Spleen (tissue), 11 donors: Measurements from ENCODE around the gene TNFRSF21. TPM values are rescaled to one million over a fixed set of nuclear protein-coding genes. Genes with fewer than 3 reads are reported as not detected.

Experiments used
- DNase-seq: peaks from one replicate; pipeline ENCODE4 v3.0.0-alpha.2; 2020
- H3K27ac ChIP-seq, 8 donors: fragments of 200-600 bp; sonication (generic) in 7 of 8; 1 replicate in 4 of 8; 2 replicates in 4 of 8; pipeline versions ENCODE4 v1.5.0 to v1.8.0; 2016 to 2021; ENCODE audit warnings: inconsistent platforms in 4 of 8, mild to moderate bottlenecking in 4 of 8, moderate library complexity in 1 of 8
- H3K27me3 ChIP-seq, 7 donors: fragments of 200-600 bp; sonication (generic) in 6 of 7; replicated peaks in 1 of 7; 1 replicate in 4 of 7; 2 replicates in 3 of 7; pipeline versions ENCODE4 v1.5.0 to v1.8.0; 2016 to 2021; ENCODE audit warnings: inconsistent platforms in 3 of 7, mild to moderate bottlenecking in 1 of 7
- H3K36me3 ChIP-seq, 6 donors: fragments of 200-600 bp; sonication (generic) in 5 of 6; 1 replicate in 4 of 6; 2 replicates in 2 of 6; pipeline versions ENCODE4 v1.5.0 to v1.8.0; 2016 to 2021; ENCODE audit warnings: inconsistent platforms in 2 of 6
- H3K4me1 ChIP-seq, 6 donors: fragments of 200-600 bp; sonication (generic) in 5 of 6; 1 replicate in 3 of 6; 2 replicates in 3 of 6; pipeline versions ENCODE4 v1.5.0 to v1.8.0; 2016 to 2021; ENCODE audit warnings: inconsistent platforms in 3 of 6
- H3K4me3 ChIP-seq, 8 donors: fragments of 200-600 bp; sonication (generic) in 7 of 8; 1 replicate in 4 of 8; 2 replicates in 4 of 8; pipeline versions ENCODE4 v1.5.0 to v1.8.0; 2016 to 2021; ENCODE audit warnings: inconsistent platforms in 4 of 8, mild to moderate bottlenecking in 4 of 8, moderate library complexity in 2 of 8
- H3K9me3 ChIP-seq, 8 donors: fragments of 200-600 bp; sonication (generic) in 7 of 8; 1 replicate in 4 of 8; 2 replicates in 4 of 8; pipeline versions ENCODE4 v1.5.0 to v1.8.0; 2016 to 2021; ENCODE audit warnings: inconsistent platforms in 4 of 8
- POLR2A ChIP-seq, 3 donors: fragments of 450-650 bp; IDR thresholded peaks; one replicate each; pipeline ENCODE4 v1.5.1; 2017; ENCODE audit warnings: antibody characterized with exemption in 3 of 3, mild to moderate bottlenecking in 1 of 3
- POLR2AphosphoS5 ChIP-seq, 3 donors: sonication (generic); formaldehyde crosslinking; IDR thresholded peaks; one replicate each; pipeline ENCODE4 v1.5.1; 2017; ENCODE audit warnings: antibody characterized with exemption in 3 of 3
- WGBS, 5 donors: extraction: QIAGEN DNeasy Blood & Tissue Kit in 3 of 5; methylation state at CpG; one replicate each; pipeline versions ENCODE4 v1.1.5 to v1.1.7; 2013 to 2018; 5-methylcytosine and 5-hydroxymethylcytosine counted together
- intact Hi-C: fragments of 100-400 bp; cut with DNase I; formaldehyde crosslinking; loops from one replicate; pipeline ENCODE4 v1.15.0; 2023; ENCODE audit warnings: low total_unique reads
- polyA plus RNA-seq, 3 donors: library from polyadenylated mRNA; stranded (reverse); fragments of 200-250 nt; gene quantifications; one replicate each; pipeline ENCODE4 v1.2.1, GENCODE V29; 2013
- total RNA-seq, 7 donors: library from RNA; depleted of rRNA in 3 of 7; stranded (reverse); fragments of >200 nt in 3 of 7; fragmentation: NEBNext Ultra II Directional in 4 of 7; extraction: Animal tissue kit (Norgen Biotek cat#: 25700) in 4 of 7; gene quantifications; one replicate each; pipeline versions ENCODE4 v1.1.0 to v1.2.1, GENCODE V29; 2016 to 2021
- TF ChIP-seq, protein P1 (sequence below), 11 experiments: fragments of 200-600 bp in 7 of 11; fragments of 450-650 bp in 4 of 11; sonication (generic) in 4 of 11; IDR thresholded peaks in 8 of 11; conservative IDR thresholded peaks in 3 of 11; 1 replicate in 7 of 11; 2 replicates in 4 of 11; pipeline versions ENCODE4 v1.4.0 to v1.8.0; 2016 to 2021; ENCODE audit warnings: antibody characterized with exemption in 11 of 11, inconsistent platforms in 4 of 11, mild to moderate bottlenecking in 1 of 11
- donor health status: healthy with polysubstance abuse.
- donor health status: DM: no; HTN: no; CAD: no; lungs with moderate emphysema.
- donor health status: DM: no; HTN: no; CAD: no.
- donor health status: Bipolar disorder and iron deficiency.
- donor health status: healthy.
- donor health status: DM: no; HTN: no; CAD: no.
- donor health status: DM: yes; HTN: yes; CAD: no.

Gene TNFRSF21
- total and polyA plus RNA-seq, 10 donors = 3.3 to 40.4 (median 23.0) TPM

DNA sequence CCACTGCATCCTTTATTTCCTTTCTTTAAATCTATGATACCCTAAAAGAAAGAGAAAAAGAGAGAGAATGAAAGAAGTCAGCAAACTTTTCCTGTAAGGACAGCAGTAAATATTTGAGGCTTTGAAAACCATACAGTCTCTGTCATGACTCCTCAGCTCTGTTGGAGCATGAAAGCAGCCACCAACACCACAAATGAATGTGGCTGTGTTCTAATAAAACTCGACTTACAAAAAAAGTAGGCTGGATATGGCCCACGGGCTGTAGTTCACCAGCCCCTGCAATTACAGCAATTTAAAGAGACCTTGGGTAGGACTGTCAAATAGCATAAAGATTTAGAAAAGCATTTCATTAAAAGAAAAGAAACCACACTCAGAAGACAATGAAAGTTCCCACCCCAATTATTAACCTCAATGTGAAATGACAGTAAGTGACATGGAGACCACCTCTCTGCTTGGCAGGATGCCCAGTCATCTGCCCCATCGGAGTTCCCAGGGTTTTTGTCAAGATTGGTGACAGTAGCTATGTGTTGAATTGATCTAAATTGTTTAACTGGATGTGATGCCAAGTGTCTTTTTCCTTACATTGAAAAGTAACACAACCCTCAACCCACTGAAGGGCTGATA is 50.9 kb downstream of the TNFRSF21 start:
- 49 to 69% (median 66%) methylated on average over 3 of the region's 3 CpGs for WGBS, 5 donors
- no peak for DNase-seq
- TF ChIP-seq, protein P1, sequence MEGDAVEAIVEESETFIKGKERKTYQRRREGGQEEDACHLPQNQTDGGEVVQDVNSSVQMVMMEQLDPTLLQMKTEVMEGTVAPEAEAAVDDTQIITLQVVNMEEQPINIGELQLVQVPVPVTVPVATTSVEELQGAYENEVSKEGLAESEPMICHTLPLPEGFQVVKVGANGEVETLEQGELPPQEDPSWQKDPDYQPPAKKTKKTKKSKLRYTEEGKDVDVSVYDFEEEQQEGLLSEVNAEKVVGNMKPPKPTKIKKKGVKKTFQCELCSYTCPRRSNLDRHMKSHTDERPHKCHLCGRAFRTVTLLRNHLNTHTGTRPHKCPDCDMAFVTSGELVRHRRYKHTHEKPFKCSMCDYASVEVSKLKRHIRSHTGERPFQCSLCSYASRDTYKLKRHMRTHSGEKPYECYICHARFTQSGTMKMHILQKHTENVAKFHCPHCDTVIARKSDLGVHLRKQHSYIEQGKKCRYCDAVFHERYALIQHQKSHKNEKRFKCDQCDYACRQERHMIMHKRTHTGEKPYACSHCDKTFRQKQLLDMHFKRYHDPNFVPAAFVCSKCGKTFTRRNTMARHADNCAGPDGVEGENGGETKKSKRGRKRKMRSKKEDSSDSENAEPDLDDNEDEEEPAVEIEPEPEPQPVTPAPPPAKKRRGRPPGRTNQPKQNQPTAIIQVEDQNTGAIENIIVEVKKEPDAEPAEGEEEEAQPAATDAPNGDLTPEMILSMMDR (IDR thresholded peaks at IDR 0.05 in 8 of 11, conservative IDR thresholded peaks at IDR 0.05 in 3 of 11) = no peak
- no peak for TF ChIP-seq POLR2A (IDR thresholded peaks at IDR 0.05)
- TF ChIP-seq POLR2AphosphoS5 (IDR thresholded peaks at IDR 0.05) = no peak
- no peaks in the 10 kb centered on the region for H3K27me3 ChIP-seq
- H3K4me1 ChIP-seq = no peaks in the 10 kb centered on the region
- intact Hi-C loops = no loop called here
- H3K9me3 ChIP-seq = no peaks in the 10 kb centered on the region
- no peaks in the 10 kb centered on the region for H3K36me3 ChIP-seq
- H3K27ac ChIP-seq = no peak overlapping the region
- no peak overlapping the region for H3K4me3 ChIP-seq

- H3K4me3 ChIP-seq = no peak overlapping the region
- no peaks in the 10 kb centered on the region for H3K4me1 ChIP-seq
- peaks cover 0 to 5% (median 0%) of the 10 kb centered on the region in 6 donors for H3K36me3 ChIP-seq
- H3K27me3 ChIP-seq = no peaks in the 10 kb centered on the region
- 86 to 96% (median 89%) methylated on average over 6 of the region's 6 CpGs for WGBS, 5 donors
- intact Hi-C loops = no loop called here
- H3K9me3 ChIP-seq = no peaks in the 10 kb centered on the region
- no peak overlapping the region for H3K27ac ChIP-seq
- TF ChIP-seq POLR2A (IDR thresholded peaks at IDR 0.05) = no peak
- TF ChIP-seq, protein P1 (IDR thresholded peaks at IDR 0.05 in 8 of 11, conservative IDR thresholded peaks at IDR 0.05 in 3 of 11) = no peak
- TF ChIP-seq POLR2AphosphoS5 (IDR thresholded peaks at IDR 0.05) = no peak
- DNase-seq = no peak
Measured at GRCh38 chr6:47256981-47257730, 52.5 kb downstream of the TNFRSF21 start.

- H3K4me3 ChIP-seq = no peak overlapping the region
- no peaks in the 10 kb centered on the region for H3K4me1 ChIP-seq
- WGBS, 5 donors = 84 to 95% (median 92%) methylated on average over 1 of the region's 1 CpG
- no peak overlapping the region for H3K27ac ChIP-seq
- TF ChIP-seq POLR2AphosphoS5 (IDR thresholded peaks at IDR 0.05) (no peak), POLR2A (IDR thresholded peaks at IDR 0.05) (no peak)
- TF ChIP-seq, protein P1 (IDR thresholded peaks at IDR 0.05 in 8 of 11, conservative IDR thresholded peaks at IDR 0.05 in 3 of 11) = no peak
- intact Hi-C loops = no loop called here
- no peak for DNase-seq
- H3K27me3 ChIP-seq = no peaks in the 10 kb centered on the region
- peaks cover 0 to 5% (median 0%) of the 10 kb centered on the region in 6 donors for H3K36me3 ChIP-seq
- no peaks in the 10 kb centered on the region for H3K9me3 ChIP-seq
Measured at GRCh38 chr6:47256361-47256760, 53.3 kb downstream of the TNFRSF21 start.

DNA sequence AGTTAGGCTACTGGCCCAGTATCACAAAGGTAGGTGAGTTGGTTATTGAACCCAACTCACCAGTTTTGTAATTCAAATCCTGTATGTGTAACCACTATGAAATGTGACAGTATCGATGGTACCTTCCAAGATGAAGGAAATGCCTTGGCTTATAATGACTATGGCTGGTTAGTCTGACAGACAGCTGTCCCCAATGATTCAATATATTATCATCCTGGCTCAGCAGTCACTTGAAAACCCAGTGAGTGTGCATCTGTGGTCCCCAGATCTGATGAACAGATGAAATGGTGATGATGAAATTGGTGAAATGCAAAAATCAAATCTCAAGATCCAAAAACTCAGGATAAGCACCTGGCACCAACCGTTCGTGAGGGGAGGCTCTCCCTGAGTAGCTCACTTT is 54.8 kb downstream of the TNFRSF21 start:
- H3K27ac ChIP-seq = no peak overlapping the region
- intact Hi-C loops = no loop called here

More for the DNA sequence above, 54.8 kb downstream of the TNFRSF21 start:
- Histone ChIP-seq H3K9me3 (no peaks in the 10 kb centered on the region), H3K4me1 (no peaks in the 10 kb centered on the region), H3K36me3 (peaks cover 0 to 5% (median 0%) of the 10 kb centered on the region in 6 donors), H3K27me3 (no peaks in the 10 kb centered on the region), H3K4me3 (no peak overlapping the region)
- 90 to 94% (median 92%) methylated on average over 3 of the region's 3 CpGs for WGBS, 5 donors
- DNase-seq = no peak
- no peak for TF ChIP-seq POLR2A (IDR thresholded peaks at IDR 0.05)
- TF ChIP-seq, protein P1 (IDR thresholded peaks at IDR 0.05 in 8 of 11, conservative IDR thresholded peaks at IDR 0.05 in 3 of 11) = no peak
- no peak for TF ChIP-seq POLR2AphosphoS5 (IDR thresholded peaks at IDR 0.05)
